GM12878 (cell line): ENCODE data around the gene ZNF672. TPM values are rescaled to one million over a fixed set of nuclear protein-coding genes. Genes with fewer than 3 reads are reported as not detected.

Experiments used
- ASH2L ChIP-seq: fragments of 300-600, 200-600 bp; sonication (generic); IDR thresholded peaks from 2 replicates; pipeline ENCODE4 v1.6.1; 2017; ENCODE audit warnings: low read depth, mild to moderate bottlenecking, borderline replicate concordance
- BCL11A ChIP-seq: IDR thresholded peaks from 2 replicates; pipeline ENCODE4 v1.6.1; 2011; ENCODE audit warnings: low read depth, low read length
- BRCA1 ChIP-seq: IDR thresholded peaks from 2 replicates; pipeline ENCODE4 v1.6.1; 2011; ENCODE audit warnings: low read depth, low read length, improper control_type of control experiment
- EGR1 ChIP-seq, 2 experiments: IDR thresholded peaks; 1 replicate in 1 of 2; 2 replicates in 1 of 2; pipeline ENCODE4 v1.6.1; 2011 to 2012; ENCODE audit warnings: low read depth in 2 of 2, low read length in 2 of 2, borderline replicate concordance in 1 of 2, mild to moderate bottlenecking in 1 of 2, moderate library complexity in 1 of 2
- EZH2 ChIP-seq: IDR thresholded peaks from 2 replicates; pipeline ENCODE4 v1.6.1; 2012; ENCODE audit warnings: low read depth, mild to moderate bottlenecking, control low read depth, inconsistent platforms, low read length, borderline replicate concordance; ENCODE audit not compliant: control insufficient read depth
- HDAC2 ChIP-seq: fragments of 200-600 bp; sonication (generic); IDR thresholded peaks from 2 replicates; pipeline ENCODE4 v1.6.1; 2017
- HDAC6 ChIP-seq: fragments of 200-600 bp; sonication (generic); IDR thresholded peaks from one replicate; pipeline ENCODE4 v1.8.0; 2017; ENCODE audit warnings: antibody characterized with exemption; ENCODE audit not compliant: unreplicated experiment
- HSF1 ChIP-seq: fragments of 150-350 bp; IDR thresholded peaks from 2 replicates; pipeline ENCODE4 v1.6.1; 2014; ENCODE audit warnings: mild to moderate bottlenecking, low read depth, low read length
- JUNB ChIP-seq: IDR thresholded peaks from 2 replicates; pipeline ENCODE4 v1.6.1; 2016; ENCODE audit warnings: antibody characterized with exemption, mild to moderate bottlenecking
- JUND ChIP-seq: IDR thresholded peaks from 2 replicates; pipeline ENCODE4 v1.6.1; 2012; ENCODE audit warnings: low read depth, mild to moderate bottlenecking, low read length, improper control_type of control experiment, moderate library complexity
- MEF2B ChIP-seq: fragments of 450-650 bp; IDR thresholded peaks from 2 replicates; pipeline ENCODE4 v1.6.1; 2018; ENCODE audit warnings: mild to moderate bottlenecking, moderate library complexity; ENCODE audit not compliant: partially characterized antibody, poor library complexity, severe bottlenecking
- RBBP5 ChIP-seq: fragments of 200-600 bp; sonication (generic); conservative IDR thresholded peaks from 2 replicates; pipeline ENCODE4 v1.6.1; 2016
- SIX5 ChIP-seq: IDR thresholded peaks from 2 replicates; pipeline ENCODE4 v1.6.1; 2011; ENCODE audit warnings: mild to moderate bottlenecking, low read depth, low read length, moderate library complexity; ENCODE audit not compliant: severe bottlenecking
- STAT3 ChIP-seq: IDR thresholded peaks from 2 replicates; pipeline ENCODE4 v1.6.1; 2011; ENCODE audit warnings: low read depth, low read length, improper control_type of control experiment
- USF1 ChIP-seq: IDR thresholded peaks from 2 replicates; pipeline ENCODE4 v1.6.1; 2011; ENCODE audit warnings: borderline replicate concordance, low read depth, mild to moderate bottlenecking, moderate library complexity, mixed read lengths, low read length; ENCODE audit not compliant: insufficient read depth; ENCODE audit errors: extremely low read length
- ZNF217 ChIP-seq: fragments of 450-650 bp; IDR thresholded peaks from 2 replicates; pipeline ENCODE4 v1.6.1; 2017; ENCODE audit warnings: antibody characterized with exemption, mild to moderate bottlenecking
- ZNF622 ChIP-seq: fragments of 450-650 bp; IDR thresholded peaks from 2 replicates; pipeline ENCODE4 v1.6.1; 2017; ENCODE audit warnings: mild to moderate bottlenecking, inconsistent platforms
- polyA plus RNA-seq, 11 experiments: library from polyadenylated mRNA; depleted of rRNA in 4 of 11; unstranded in 6 of 11; stranded (reverse) in 5 of 11; fragments of >200 nt; fragmentation: Nextera tagmentation in 4 of 11; fragmentation: Illumina TruSeq in 1 of 11; extraction: Ambion mirVana in 4 of 11; extraction: Trizol in 1 of 11; gene quantifications; 1 replicate in 1 of 11; 2 replicates in 10 of 11; pipeline versions ENCODE4 v1.2.1 to v1.2.3, GENCODE V29; 2011 to 2016; ENCODE audit warnings: inconsistent platforms in 2 of 11, missing spikeins in 2 of 11, low read depth in 1 of 11
- total RNA-seq, 4 experiments: library from RNA; depleted of rRNA in 3 of 4; stranded (reverse); fragments of >200 nt in 3 of 4; fragmentation: Illumina TruSeq in 1 of 4; extraction: Trizol in 1 of 4; gene quantifications; 2 replicates each; pipeline versions ENCODE4 v1.2.1 to v1.2.3, GENCODE V29; 2013 to 2021
- TF ChIP-seq, protein P1 (sequence below): fragments of 450-650 bp; IDR thresholded peaks from 2 replicates; pipeline ENCODE4 v1.6.1; 2017; ENCODE audit warnings: antibody characterized with exemption, mild to moderate bottlenecking, moderate library complexity
- TF ChIP-seq, protein P2 (sequence below): fragments of 450-650 bp; IDR thresholded peaks from 2 replicates; pipeline ENCODE4 v1.6.1; 2017; ENCODE audit warnings: mild to moderate bottlenecking, low read depth, inconsistent platforms; ENCODE audit not compliant: poor library complexity, severe bottlenecking

ZNF672 gene
- total and polyA plus RNA-seq, 10 of the 15 experiments (the other 5 are each of a cell fraction or from before 2014, with no cell fraction given) = 2.9 to 51.3 (median 39.8) TPM

GRCh38 chr1:248873409-248873992 is 35.5 kb downstream of the ZNF672 start (continued):
- TF ChIP-seq, protein P1, sequence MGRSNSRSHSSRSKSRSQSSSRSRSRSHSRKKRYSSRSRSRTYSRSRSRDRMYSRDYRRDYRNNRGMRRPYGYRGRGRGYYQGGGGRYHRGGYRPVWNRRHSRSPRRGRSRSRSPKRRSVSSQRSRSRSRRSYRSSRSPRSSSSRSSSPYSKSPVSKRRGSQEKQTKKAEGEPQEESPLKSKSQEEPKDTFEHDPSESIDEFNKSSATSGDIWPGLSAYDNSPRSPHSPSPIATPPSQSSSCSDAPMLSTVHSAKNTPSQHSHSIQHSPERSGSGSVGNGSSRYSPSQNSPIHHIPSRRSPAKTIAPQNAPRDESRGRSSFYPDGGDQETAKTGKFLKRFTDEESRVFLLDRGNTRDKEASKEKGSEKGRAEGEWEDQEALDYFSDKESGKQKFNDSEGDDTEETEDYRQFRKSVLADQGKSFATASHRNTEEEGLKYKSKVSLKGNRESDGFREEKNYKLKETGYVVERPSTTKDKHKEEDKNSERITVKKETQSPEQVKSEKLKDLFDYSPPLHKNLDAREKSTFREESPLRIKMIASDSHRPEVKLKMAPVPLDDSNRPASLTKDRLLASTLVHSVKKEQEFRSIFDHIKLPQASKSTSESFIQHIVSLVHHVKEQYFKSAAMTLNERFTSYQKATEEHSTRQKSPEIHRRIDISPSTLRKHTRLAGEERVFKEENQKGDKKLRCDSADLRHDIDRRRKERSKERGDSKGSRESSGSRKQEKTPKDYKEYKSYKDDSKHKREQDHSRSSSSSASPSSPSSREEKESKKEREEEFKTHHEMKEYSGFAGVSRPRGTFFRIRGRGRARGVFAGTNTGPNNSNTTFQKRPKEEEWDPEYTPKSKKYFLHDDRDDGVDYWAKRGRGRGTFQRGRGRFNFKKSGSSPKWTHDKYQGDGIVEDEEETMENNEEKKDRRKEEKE = no peak
- no peak for TF ChIP-seq JUND
- TF ChIP-seq STAT3 = no peak
- TF ChIP-seq ZNF622 = no peak
- TF ChIP-seq ZNF217 = no peak
- no peak for TF ChIP-seq HDAC6
- TF ChIP-seq JUNB = no peak
- no peak for TF ChIP-seq SIX5
- no peak for TF ChIP-seq BCL11A
- TF ChIP-seq EGR1 (IDR thresholded peaks at IDR 0.05; ENCODE audit: borderline replicate concordance in 1 of 2, low read depth in 2 of 2, low read length in 2 of 2) = peak in 1 of 2 experiments; percentile 19; a peak in 1 of 3 replicates
- TF ChIP-seq HDAC2 = no peak
- no peak for TF ChIP-seq USF1
- TF ChIP-seq RBBP5 = no peak
- TF ChIP-seq BRCA1 = peak; percentile 37; the same call in 1 of the 2 replicates
- TF ChIP-seq HSF1 = no peak
- TF ChIP-seq ASH2L = peak; percentile 91; the same call in 1 of the 2 replicates
- TF ChIP-seq EZH2 = no peak
- TF ChIP-seq, protein P2, sequence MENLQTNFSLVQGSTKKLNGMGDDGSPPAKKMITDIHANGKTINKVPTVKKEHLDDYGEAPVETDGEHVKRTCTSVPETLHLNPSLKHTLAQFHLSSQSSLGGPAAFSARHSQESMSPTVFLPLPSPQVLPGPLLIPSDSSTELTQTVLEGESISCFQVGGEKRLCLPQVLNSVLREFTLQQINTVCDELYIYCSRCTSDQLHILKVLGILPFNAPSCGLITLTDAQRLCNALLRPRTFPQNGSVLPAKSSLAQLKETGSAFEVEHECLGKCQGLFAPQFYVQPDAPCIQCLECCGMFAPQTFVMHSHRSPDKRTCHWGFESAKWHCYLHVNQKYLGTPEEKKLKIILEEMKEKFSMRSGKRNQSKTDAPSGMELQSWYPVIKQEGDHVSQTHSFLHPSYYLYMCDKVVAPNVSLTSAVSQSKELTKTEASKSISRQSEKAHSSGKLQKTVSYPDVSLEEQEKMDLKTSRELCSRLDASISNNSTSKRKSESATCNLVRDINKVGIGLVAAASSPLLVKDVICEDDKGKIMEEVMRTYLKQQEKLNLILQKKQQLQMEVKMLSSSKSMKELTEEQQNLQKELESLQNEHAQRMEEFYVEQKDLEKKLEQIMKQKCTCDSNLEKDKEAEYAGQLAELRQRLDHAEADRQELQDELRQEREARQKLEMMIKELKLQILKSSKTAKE = no peak
- TF ChIP-seq MEF2B = peak; percentile 7
